Fibroblast of skin of left quadriceps (primary cell): Measurements from ENCODE around the gene ARMC2.
"Not testable (repeated sequence)": the region's sequence is repeated elsewhere in the genome, so short reads cannot be mapped to it uniquely, and the experiment has no call there.

Source experiments
- DNase-seq, 2 experiments: peaks; one replicate each; pipeline ENCODE4 v3.0.0-alpha.2; 2013; ENCODE audit warnings: low read depth in 2 of 2

Gene ARMC2

DNA sequence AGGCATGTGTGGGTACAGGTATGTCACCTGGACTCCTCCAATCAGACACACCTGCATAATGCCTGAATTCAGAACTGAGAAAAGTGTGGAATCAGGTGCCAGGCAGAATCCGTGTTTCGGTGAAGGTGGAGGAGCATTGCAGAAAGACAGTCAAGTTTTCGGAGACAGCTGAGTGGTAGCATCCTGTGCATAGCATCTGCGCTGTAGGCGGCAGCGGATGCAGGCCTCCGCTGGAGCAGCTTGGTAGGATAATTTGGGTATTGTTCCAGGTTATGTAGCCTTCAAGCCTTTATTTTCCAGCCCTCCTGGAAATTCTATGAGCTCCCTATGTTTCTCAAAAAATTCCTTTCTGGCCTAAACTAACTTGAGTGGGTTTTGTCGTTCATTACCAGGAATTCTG lies 15.5 kb upstream of the ARMC2 start:
- DNase-seq = no peak

DNA sequence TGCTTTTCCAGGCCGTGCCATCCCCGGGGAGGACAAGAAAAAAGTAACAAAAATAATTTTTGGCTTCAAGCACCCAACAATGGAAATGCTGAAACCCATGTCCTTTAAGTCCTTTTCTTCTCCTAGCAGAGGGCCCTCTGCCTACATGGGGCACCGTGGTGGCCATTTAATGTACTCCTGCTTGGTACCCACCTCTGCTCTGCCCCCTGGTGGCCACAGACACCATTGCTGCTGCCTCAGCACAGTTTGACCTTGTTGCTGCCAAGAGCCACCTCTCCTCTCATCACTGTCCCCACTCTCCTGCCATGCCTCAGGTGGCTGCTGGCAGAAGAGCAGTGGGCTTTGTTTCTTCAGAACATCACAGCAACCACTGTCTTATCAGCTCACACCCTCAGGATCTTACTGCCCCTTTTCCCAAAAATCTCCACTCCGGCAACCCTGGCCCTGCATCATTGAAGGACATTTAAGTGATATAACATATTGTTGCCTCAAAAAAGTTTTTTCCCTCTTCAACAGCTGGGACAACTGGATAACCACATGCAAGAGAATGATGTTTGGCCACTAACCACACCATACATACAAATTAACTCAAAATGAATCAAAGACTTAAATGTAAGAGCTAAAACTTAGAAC lies 12.9 kb upstream of the ARMC2 start:
- DNase-seq = peak; percentile 27 to 30

DNA sequence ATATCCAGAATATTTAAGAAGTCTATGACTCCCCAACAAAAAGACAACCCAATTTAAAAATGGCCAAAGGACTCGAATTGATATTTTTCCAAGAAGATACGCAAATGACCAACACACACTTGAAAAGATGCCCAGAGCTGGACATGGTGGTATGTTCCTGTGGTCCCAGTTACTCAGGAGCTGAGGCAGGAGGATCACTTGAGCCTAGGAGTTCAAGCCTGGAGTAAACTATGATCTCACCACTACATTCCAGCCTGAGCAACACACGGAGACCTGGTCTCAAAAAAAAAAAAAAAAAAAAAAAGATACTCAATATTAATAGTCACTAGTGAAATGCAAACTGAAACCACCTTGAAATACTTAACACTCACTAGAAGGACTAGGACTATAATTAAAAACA lies 12.2 kb upstream of the ARMC2 start:
- no peak for DNase-seq

DNA sequence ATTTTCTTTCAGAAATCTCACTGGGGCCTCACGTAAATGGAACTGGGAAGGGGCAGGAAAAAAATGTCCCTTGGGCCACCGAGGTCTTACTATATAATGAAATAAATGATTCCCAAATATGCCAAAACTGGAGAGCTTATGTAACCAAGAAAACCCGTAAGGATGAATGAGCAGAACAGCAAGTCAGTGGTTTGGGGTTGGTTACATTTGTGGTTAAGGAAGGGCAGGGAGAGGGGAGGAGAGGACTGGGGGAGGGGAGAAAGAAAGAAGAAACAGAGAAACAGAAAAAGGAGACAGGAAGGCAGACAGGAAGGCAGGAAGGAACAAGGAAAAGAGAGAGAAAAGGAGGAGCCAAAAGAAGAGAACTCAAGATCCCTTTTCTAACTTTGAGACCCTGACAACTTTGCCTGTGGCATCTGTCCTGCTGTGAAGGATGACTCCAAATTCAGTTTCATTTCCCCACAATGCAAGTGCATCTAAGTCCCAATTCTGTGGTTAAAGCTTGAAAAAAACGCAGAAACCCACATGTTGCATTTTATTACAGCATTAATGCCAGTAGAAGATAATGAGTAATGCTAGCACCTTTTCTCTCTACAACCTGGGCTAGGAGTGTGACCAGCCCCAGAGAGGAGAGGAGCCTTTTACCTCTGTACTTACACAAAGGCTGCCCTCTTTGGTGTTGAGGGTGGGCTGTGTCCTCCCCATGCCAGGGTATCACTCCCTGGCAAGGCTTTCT lies 10.8 kb upstream of the ARMC2 start:
- DNase-seq = no peak

DNA sequence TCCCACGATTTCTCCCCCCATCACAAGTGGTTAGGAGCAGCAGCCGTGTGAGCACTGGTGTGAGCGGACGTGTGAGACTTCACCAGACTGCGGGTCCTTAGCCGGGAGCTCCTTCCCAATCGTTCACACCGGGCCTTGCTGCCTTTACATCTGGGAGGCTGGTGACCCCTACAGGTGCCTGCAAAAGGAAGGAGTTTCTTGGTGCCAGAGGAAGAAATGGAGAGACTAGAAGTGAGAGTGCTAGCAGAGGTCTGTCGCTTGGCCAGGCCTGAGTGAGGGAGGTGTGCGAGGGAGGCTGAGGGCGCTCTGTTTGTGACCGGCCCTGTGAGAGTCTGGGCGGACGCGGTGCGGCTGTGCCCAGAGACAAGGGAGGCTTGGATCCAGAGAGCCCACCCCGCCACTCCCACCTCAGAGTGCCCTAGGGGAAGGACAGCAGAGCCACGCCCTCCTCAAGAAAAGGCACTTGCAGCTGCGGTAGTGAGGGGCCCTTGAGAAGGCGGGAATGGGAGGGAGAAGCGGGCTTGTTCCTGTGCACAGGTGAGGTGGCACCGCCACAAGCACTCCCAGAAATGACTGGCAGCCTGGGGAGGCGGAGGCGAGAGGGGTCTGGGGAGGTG lies 10.0 kb upstream of the ARMC2 start:
- no peak for DNase-seq

DNA sequence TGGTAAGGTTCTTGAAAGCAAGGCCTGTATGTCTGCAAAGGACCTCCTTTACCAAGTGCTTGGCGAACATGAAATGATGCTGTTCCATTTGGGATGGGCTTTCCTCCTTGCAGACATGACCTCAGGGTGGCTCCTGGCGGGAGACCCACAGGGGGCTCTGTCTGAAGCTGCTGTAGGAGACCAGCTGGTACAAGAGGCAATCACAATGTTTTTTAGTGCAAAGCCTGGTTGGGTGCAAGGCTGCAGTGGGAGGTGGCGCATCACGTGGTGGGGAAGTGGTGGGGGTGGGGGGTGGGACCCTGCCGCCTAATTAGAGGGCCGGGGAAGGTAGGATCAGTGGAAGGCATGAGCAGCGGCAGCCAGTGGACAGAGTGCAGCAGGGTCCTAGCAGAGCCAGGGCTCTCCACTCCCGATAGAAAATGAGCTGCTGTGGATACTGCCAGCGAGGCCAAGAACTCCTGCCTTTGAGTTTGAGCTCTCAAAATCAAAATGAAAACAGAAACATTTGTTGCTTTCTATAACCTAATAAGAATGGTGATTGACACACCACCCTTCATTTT lies 9.1 kb upstream of the ARMC2 start:
- no peak for DNase-seq

DNA sequence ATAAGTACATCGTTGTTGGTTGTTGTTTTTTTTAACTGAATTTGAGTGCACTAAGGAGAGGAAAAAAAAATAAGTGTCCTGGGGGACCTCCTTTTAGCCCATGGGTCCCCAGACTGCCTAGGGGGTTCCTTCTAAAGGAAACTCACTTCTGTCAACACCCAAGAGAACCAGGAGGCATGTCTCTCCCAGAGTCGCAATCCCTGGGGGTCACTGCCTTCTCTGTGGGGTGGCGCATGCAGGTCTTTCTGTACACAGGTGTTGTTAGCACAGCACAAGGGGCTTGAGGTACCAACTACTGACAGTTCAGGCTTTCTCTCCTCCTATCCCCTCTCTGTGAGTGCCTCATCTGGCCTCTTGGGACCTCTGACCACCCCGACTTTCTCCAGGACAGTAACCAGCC lies 7.3 kb upstream of the ARMC2 start:
- DNase-seq = no peak

DNA sequence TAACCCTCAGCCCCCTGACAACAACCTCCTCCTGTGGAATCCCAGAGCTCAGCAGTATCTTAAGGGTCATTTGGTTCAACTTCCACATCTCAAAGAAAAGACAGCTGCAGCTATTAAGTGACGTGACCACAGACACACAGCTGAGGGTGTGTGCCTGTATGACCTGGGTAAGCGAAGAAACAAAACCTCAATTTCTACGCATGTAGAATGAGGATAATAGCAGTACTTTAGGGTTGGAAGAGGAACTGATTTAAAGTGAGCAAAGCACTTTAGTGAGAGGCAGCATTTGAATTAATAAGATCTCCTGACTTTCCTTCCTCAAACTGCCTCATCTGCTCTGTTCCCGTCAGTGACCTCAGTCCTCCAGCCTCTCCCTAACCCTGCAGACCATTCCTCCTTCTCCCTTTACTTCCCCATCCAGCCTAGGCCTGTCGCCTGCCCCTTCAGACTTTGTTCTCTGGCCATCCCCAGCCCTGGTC lies 6.8 kb upstream of the ARMC2 start:
- no peak for DNase-seq

DNA sequence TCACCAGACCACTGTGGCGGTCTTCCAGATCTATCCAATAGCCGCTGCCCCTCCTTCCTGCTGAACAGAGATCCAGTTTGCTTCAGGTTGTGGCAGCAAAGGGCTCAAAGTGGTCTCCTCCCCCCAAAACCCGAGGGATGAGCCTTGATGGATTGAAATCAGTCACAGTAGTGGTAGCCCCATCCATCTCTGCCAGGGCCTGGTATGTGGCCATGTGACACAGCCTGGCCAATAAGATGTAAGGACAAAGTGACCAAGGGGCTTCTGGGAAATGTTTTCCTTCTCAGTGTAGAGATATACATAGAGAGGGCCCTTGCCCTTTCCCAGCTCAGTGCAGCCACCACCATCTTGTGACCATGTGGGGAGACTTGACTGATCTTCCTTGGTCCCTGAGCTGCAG lies 4.1 kb upstream of the ARMC2 start:
- DNase-seq = no peak

DNA sequence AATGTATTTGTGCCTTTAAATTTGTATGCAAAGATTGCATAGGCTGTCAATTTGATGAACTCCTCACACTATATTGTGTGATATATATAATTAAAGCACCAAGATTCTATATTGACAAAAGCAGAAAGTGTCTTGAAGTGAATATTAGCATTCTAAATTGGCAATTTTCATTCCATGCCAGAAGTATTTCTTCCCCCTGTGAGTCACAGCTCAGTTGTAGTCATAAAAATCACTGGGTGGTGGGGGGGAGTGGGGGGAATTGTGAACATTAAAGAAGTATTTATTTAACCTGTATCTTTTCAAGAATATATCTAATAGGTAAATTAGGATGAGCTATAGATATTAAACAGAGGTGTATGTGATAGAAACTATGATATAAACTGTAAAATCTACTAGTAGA lies 3.1 kb upstream of the ARMC2 start:
- no peak for DNase-seq

DNA sequence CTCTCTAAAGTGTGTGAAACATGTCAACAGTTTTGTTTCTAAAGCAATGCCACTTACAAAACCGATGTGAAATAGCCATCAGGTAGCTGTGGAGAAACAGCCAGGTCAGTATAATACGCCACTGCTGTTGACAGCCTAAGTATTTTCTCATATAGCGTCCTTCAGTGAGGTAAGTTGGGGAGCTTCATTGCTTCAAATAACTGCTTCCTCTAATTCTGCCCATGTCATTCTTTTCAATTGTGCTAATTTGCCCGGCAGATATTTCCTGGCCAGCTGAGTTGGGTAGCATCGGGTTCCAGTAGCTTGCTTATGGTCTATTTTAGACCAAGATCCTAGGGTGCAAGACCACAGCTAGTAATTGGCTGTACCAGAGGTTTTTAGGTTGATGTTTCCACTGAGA lies 2.1 kb upstream of the ARMC2 start:
- no peak for DNase-seq

DNA sequence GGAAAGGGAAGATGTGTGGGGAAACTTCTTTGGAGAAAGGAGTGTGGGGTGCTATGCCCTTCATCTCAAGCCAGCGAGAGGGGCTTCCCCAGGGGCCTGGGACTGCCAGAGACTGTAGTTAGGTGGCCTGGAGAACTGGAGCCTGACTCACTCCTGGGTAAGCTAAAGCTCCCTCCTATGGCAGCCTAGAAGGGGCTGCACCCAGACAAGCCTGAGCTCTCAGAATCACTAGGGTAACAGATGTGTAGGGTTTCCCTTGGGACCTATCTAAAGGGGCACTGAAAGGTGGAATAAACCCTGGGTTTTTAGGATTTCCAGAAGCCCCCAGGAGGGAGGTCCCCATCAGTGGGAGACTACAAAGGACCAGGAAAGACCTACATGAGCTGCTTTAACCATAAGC lies 1.6 kb upstream of the ARMC2 start:
- DNase-seq = no peak

DNA sequence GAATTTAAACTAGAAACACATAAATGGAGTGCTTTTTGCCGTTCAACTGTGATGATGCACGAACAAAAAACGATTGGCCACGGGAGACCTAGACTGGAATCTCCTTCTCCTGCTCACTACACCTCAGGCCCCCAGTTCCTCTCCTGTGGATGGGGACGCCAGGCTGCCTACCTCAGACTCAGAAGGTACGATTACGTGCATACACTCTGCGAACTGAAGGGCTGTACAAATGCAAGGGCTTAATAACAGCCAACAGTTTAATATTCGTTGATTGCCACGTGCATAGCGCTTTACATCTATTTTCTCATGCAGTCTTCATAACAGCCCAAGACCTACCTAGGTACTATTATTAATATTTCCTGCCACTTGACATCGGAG lies 495 bp upstream of the ARMC2 start:
- no peak for DNase-seq

DNA sequence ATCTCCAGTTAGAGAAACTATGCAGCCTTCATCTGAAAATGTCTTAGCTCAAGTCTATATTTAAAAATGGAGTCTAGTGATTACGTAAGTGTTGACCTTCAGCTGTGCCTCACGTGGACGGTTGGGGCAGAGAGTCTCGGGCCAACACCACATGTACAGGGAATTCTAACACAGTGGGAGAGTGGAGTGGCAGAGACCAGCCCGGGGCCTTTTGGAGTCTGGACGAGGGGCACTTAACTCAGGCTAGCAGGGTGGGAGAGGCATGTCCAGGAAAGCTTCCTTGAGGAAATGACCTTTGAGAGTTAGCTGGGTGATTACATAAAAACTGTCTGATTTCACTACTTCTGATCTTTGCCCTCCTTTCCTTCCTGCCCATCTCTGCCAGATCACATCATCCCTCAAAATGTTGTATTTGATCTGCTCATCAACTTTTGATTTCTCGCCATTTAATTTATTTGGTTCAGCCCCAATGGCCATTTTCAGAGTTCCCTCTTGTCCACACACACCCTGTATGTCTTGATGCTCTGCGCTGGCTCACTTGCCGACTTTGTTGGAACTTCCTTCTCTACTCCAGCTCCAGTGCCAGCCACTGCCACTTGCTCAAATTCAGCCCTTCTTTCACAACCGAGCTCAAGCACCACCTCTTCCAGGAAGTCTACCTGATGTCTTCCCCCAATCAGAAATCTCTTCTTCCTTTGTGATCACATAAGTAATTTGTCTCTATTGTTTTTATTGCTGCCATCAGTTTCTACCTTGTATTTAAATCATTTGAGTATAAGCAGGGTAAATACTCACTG lies 2.6 kb downstream of the ARMC2 start:
- no peak for DNase-seq

DNA sequence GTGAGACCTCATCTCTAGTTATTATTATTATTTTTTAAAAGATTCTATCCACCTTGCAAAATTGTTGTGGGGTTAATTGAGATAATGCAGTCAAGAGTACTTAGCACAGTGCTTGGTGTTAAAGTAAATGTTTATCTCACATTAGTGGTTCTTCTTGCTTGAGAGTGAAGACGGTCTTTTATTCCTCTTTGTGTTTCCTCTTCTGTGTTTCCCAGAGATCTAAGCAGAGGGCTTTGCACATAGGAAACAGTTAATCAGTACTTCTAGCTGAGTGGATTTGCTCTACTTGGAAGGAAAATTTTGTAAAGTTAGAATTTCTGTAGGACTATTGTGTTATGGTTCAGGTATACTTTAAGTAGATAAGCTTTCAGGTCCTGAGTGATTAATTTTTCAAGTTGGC lies 3.5 kb downstream of the ARMC2 start:
- no peak for DNase-seq

DNA sequence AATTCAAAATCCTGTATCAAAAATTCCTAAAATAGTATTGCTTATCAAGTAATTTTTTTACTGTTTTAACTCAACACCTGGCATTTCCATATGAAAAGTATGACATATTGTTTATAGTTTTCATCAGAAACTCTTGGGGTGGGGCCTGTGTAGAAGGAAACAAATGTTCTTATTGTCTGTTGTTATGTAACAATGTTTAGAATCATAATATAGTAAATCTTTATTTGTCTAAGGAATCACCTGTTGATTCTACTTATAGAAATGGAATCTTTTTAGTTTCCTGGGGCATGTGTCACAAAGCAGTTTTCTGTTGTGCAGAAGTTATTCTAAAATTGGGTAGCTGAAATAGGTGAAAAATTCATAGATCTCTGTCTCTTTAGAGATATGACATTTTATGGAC lies 4.9 kb downstream of the ARMC2 start:
- DNase-seq = no peak

DNA sequence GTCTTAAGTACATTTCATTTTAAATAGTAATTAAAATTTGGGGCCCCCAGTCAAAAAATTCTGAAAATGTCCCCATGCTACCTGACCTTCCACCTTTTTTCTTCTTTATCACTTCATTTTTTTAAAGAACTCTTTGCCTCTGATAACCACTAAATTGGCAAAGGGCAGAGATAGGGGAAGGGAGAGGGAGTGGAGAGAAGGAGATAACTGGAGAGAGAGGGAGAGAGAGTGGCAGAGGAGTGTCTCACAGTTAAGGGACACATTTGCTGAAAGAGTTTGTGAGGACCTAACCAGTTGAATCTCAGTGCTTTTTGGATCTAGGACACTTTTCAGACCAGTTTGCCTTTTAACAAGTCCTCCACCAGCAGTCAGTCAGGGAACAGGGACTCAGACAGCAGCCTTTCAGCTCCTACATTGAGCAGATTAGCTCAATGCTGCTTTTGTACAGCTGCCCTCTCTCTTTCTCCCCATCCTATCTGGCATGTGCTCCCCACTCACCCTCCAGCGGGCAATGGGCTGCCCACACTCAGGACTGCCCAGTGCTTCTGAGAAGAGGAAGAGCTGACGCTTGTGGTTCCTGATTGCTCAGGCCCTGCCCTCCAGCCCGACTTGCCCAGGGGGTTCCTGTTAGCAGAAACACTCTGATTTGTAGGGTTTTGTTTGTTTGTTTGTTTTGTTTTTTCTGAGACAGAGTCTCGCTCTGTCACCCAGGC lies 14.4 kb downstream of the ARMC2 start:
- no peak for DNase-seq

DNA sequence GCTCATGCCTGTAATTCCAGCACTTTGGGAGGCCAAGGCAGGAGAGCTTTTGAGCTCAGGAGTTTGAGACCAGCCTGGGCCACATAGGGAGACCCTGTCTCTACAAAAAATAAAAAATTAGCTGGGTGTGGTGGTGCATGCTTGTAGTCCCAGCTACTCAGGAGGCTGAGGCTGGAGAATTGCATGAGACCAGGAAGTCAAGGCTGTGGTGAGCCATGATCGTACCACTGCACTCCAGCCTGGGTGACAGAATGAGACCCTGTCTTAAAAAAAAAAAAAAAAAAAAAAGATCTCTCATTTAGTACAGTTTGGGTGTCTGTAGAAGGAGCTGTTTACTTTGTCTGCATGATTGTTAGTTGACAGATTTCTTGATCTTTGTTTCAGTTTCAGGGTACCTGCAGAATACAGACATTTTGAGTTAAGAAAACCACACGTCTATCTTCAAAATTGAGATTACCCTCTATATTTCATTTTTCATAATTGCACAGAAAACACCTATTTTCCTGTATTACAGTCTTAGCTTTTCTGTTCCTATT lies 17.6 kb downstream of the ARMC2 start:
- not testable (repeated sequence) for DNase-seq

DNA sequence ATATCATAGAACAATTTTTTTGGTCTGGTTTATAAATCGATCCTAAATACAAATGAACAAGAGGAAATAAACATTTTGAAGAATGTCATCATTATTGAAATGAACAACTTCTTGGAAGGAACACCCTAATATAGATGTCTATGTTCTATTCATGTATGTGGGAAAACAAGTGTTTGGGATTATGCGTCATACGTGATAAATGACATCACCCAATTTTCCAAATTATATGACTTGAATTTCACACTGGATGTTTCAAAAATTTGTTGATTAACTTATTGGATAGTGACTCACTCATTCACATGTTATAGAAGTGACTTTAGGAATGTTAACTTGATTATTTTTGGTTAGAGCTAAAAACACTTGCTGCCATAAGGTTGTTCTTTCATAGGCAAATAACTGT lies 18.6 kb downstream of the ARMC2 start:
- DNase-seq = no peak

DNA sequence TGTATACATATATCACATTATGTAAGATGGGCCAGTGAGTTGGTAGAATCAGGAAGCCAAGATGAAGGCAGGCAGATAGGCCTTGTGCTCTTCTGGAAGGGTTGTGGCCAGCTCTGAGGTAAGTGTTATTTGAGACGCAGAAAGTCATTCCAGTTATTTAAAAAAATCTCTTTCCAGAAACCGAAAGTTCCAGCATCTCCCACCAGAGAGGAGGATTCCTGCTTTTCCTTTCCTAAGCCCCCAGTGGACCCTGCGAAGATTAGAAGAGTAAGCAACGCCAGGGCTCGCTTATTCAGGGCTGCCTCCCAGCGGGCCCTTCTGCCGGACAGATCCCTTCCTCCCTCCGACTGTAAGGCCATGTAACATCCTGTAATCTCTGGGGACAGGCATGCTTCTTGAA lies 20.4 kb downstream of the ARMC2 start:
- no peak for DNase-seq

DNA sequence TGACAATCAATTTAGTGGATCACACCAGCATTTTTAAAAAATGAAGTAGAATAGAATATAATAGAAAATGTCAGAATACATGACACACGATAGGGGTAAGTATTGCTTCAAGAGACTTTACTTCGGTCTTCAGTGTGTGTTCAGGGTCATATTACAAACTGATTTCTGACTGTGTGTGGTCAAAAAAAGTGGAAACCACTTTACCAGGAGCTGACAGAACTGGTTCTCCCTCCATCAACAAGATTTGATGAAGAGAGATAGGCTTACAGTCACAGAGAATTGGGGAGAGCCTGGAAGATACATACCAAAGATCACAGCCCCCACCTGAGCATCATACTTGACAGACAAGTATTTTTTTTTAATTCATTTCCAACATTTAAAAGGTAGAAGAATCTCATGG lies 21.7 kb downstream of the ARMC2 start:
- DNase-seq = no peak
